ENCODE data around the gene CELF3. TPM values are rescaled to one million over a fixed set of nuclear protein-coding genes. Genes with fewer than 3 reads are reported as not detected.
A peak's percentile ranks its signal among the peaks of the same experiment; 100 is the strongest.

Gene CELF3
- total RNA-seq, 1 donor = not detected

DNA sequence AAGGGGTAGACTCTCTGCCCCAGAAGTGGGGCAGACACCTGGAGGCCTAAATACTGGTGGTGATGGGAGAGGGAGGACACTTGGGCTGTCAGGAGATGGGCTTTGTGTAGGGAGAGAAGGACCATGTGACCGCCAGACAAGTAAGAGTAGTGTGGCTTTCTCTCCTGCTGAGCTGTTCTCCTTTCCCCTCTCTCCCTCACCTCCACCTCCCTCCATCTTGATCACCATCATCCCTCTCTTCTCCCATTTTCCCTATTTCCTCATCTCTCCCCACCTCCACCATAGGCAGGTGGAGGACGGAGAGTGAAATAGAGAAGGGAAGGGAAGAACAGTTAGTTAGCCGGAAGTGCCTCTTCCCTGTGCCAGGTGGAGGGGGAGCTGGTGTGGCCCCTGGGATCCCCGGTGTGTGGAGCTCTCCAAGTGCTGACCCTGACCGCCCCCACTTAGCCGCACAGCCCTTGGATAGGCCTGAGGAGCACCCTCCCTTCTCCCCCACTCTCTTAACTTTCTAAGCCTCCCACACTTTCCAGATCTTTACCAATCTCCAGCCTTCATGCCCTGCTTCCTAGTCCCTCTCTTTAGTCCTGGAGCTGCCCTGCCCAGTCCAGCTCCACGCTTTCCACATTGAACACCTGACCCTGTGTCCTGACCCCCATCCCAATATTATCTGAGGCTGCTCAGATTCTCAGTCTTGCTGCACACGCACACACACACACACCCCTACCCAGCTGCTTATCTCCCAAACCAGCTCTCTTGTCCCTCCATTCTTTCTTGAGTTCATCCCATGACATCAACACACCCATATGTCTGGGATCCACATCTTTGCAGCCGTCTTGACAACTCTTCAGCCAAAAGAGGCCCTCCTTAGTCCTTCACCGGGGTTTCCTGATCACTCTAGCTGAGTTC, 1.5 kb downstream of the CELF3 start:
- DNase-seq (ENCODE audit: low read depth) = no peak
- TF ChIP-seq, protein P1, sequence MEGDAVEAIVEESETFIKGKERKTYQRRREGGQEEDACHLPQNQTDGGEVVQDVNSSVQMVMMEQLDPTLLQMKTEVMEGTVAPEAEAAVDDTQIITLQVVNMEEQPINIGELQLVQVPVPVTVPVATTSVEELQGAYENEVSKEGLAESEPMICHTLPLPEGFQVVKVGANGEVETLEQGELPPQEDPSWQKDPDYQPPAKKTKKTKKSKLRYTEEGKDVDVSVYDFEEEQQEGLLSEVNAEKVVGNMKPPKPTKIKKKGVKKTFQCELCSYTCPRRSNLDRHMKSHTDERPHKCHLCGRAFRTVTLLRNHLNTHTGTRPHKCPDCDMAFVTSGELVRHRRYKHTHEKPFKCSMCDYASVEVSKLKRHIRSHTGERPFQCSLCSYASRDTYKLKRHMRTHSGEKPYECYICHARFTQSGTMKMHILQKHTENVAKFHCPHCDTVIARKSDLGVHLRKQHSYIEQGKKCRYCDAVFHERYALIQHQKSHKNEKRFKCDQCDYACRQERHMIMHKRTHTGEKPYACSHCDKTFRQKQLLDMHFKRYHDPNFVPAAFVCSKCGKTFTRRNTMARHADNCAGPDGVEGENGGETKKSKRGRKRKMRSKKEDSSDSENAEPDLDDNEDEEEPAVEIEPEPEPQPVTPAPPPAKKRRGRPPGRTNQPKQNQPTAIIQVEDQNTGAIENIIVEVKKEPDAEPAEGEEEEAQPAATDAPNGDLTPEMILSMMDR (IDR thresholded peaks at IDR 0.05; ENCODE audit: insufficient read depth, low read length) = no peak
- H3K4me3 ChIP-seq (ENCODE audit: low read depth, low read length) = no peak overlapping the region

DNA sequence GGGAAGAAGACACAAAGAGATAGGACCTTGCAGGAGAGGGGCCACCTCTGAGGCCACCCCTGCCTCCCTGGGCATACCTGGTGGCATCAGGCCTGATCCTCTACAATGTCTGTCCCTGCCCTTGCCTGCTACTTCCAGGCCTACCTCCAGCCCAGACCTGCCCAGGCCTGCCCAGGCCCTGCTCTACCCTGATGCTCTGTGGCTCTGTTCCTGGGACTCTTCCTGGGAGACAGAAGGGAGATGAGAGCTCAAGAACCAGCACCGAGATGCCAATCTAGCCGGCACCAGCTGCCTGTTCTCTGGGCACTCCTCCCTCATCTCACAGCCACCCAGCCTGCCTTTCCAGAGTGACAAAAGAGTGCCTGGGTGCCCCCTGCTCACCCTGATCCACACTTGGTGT, 2.7 kb downstream of the CELF3 start:
- DNase-seq (ENCODE audit: low read depth) = no peak
- TF ChIP-seq, protein P1 (IDR thresholded peaks at IDR 0.05; ENCODE audit: insufficient read depth, low read length) = no peak
- no peak overlapping the region for H3K4me3 ChIP-seq (ENCODE audit: low read depth, low read length)

DNA sequence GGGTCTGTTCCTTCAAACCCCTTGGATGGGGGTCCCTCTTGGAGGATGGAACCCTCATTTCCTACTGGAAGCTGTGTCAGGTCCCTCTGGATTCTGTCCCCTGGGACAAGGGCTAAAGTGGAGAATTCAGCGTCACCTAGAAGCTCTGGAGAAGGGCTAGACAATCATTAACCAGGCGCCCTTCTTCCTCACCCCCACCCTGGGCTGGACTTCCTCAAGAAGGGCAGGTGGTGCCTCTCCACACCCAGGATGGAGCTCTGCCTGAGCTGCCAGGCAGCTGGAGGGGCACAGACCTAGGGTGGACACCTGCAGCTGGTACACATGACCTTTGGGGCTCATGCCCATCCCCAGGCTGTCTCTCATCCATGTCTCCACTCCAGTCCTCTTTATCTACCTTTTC, 3.6 kb downstream of the CELF3 start:
- TF ChIP-seq, protein P1 (IDR thresholded peaks at IDR 0.05; ENCODE audit: insufficient read depth, low read length) = no peak
- no peak overlapping the region for H3K4me3 ChIP-seq (ENCODE audit: low read depth, low read length)
- no peak for DNase-seq (ENCODE audit: low read depth)

DNA sequence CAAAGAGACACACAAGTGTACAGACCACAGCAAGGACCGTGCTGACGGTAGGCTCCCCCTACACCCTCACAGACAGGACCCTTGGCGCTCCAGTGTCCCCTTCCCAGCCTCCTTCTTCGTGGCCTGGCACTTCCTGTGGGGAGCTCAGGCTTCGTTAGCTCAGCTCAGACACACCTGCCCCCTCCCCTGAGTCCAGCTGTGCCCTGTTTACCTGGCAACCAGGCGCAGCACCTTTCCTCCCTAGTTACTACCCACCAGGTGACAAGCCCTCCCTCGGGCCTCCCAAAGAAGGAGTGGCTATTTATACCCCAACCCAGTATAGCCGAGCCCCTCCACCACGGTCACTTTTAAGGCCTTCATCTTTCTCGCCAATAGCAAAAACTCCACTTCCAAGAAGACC, 4.7 kb downstream of the CELF3 start:
- no peak overlapping the region for H3K4me3 ChIP-seq (ENCODE audit: low read depth, low read length)
- no peak for DNase-seq (ENCODE audit: low read depth)
- TF ChIP-seq, protein P1 (IDR thresholded peaks at IDR 0.05; ENCODE audit: insufficient read depth, low read length) = no peak

DNA sequence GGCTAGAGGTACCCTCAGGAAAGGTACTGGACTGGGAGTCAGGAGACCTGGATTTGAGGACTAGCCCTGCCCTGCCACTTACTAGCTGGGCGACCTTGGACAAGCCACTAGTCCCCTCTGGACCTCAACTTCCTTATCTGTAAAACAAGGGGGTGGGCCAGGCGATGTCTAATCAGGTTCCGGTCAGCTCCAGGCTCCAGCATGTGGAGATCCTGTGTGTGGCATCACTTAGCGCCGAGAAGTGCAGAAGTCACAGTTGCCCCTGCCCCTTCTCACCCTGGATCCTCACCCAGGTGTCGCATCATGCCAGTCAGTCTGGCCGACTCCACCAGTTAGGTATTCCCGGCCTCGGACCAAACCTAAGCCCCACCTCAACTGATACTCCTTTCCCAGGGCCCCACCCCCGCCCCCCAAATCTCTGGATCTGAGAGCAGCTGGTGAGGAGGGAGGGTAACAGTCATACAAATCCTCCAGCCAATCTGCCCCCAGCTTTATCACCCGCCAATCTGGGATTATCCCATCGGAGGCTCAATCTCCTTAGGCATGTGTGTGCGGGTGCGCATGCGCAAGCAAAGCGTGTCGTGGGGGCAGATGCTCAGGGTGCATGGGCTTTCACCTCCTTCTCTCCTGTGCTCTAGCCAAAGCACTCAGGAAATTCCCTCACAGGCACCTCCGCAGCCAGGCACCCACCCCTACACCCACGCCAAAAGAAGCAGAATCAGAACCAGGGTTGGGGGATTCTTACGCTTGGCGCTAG, 5.4 kb downstream of the CELF3 start:
- TF ChIP-seq, protein P1 (IDR thresholded peaks at IDR 0.05; ENCODE audit: insufficient read depth, low read length) = no peak
- no peak for DNase-seq (ENCODE audit: low read depth)
- no peak overlapping the region for H3K4me3 ChIP-seq (ENCODE audit: low read depth, low read length)

DNA sequence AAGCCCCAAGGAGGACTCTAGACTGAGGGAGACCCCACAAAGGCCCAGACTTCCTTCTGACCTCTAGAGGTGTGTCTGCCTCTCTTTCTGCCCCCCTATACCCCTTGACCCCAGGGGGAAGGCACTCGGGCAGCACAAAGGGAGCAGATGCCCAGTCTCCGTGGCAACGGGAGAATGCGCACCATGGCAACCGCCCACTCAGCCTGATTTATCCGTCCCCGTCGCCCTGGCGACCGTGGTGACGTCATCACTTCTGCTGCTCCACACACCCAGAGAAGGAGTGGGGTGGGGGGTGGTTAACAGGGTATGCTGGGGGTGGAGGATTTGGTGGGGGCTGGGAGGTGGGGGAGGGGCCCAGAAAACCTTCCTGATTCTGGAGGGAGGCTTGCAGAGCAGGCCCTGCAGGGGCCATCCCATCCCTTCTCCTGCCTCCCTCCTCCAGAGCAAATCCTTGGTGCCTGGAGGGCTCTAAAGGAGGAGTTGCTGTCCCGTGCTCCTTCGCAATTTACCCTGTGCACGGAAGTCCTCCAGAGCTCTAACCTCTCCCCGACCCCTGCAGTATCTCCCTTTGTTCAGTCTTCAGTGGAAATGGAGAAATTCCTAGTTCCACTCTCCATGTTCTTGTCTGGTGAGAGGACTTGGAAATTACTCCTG, 6.3 kb downstream of the CELF3 start:
- peak; percentile 16 for DNase-seq (ENCODE audit: low read depth)
- H3K4me3 ChIP-seq (ENCODE audit: low read depth, low read length) = no peak overlapping the region
- TF ChIP-seq, protein P1 (IDR thresholded peaks at IDR 0.05; ENCODE audit: insufficient read depth, low read length) = no peak
